Naive B cell (primary cell): ENCODE data around the gene AXIN1. TPM values are rescaled to one million over a fixed set of nuclear protein-coding genes. Genes with fewer than 3 reads are reported as not detected.
A peak's percentile ranks its signal among the peaks of the same experiment; 100 is the strongest.

Experiments
- ATAC-seq, 2 donors: fragments of 150-1000 bp; cut with Tn5 transposase; 2 replicates each; pipeline ENCODE4 v1.10.0; 2021; ENCODE audit warnings: low read depth in 2 of 2, mild to moderate bottlenecking in 2 of 2, moderate library complexity in 2 of 2
- DNase-seq: peaks from one replicate; pipeline ENCODE4 v3.0.0; 2022
- H3K27ac Mint-ChIP-seq, 6 donors: one replicate each; pipeline ENCODE4 v1.8.0; 2020 to 2022; ENCODE audit warnings: mild to moderate bottlenecking in 6 of 6, mixed read lengths in 6 of 6, moderate library complexity in 5 of 6, inconsistent platforms in 2 of 6
- H3K27me3 Mint-ChIP-seq, 3 donors: one replicate each; pipeline ENCODE4 v1.8.0; 2021 to 2022; ENCODE audit warnings: mixed read lengths in 3 of 3, mild to moderate bottlenecking in 1 of 3
- H3K36me3 Mint-ChIP-seq, 2 donors: one replicate each; pipeline ENCODE4 v1.8.0; 2020 to 2022; ENCODE audit warnings: mixed read lengths in 2 of 2, inconsistent platforms in 1 of 2, mild to moderate bottlenecking in 1 of 2
- H3K4me1 Mint-ChIP-seq, 3 donors: one replicate each; pipeline ENCODE4 v1.8.0; 2020 to 2022; ENCODE audit warnings: mixed read lengths in 3 of 3, inconsistent platforms in 1 of 3, mild to moderate bottlenecking in 1 of 3, moderate library complexity in 1 of 3
- H3K4me3 Mint-ChIP-seq, 8 donors: one replicate each; pipeline ENCODE4 v1.8.0; 2020 to 2022; ENCODE audit warnings: mild to moderate bottlenecking in 8 of 8, mixed read lengths in 8 of 8, moderate library complexity in 8 of 8, inconsistent platforms in 2 of 8
- H3K9me3 Mint-ChIP-seq, 7 donors: one replicate each; pipeline ENCODE4 v1.8.0; 2020 to 2022; ENCODE audit warnings: mixed read lengths in 7 of 7, mild to moderate bottlenecking in 5 of 7, inconsistent platforms in 2 of 7, moderate library complexity in 1 of 7
- polyA plus RNA-seq, 6 donors: library from polyadenylated mRNA; unstranded; fragments of 300-500 nt; fragmentation: Illumina TruSeq; gene quantifications; one replicate each; pipeline ENCODE4 v1.2.3, GENCODE V29; 2021; ENCODE audit warnings: low read depth in 6 of 6

The AXIN1 gene
- polyA plus RNA-seq, result 1 to 10 TPM in 5 of 6 donors, under 1 TPM in 1; 0.93 to 2.7 (median 1.9) TPM

DNA sequence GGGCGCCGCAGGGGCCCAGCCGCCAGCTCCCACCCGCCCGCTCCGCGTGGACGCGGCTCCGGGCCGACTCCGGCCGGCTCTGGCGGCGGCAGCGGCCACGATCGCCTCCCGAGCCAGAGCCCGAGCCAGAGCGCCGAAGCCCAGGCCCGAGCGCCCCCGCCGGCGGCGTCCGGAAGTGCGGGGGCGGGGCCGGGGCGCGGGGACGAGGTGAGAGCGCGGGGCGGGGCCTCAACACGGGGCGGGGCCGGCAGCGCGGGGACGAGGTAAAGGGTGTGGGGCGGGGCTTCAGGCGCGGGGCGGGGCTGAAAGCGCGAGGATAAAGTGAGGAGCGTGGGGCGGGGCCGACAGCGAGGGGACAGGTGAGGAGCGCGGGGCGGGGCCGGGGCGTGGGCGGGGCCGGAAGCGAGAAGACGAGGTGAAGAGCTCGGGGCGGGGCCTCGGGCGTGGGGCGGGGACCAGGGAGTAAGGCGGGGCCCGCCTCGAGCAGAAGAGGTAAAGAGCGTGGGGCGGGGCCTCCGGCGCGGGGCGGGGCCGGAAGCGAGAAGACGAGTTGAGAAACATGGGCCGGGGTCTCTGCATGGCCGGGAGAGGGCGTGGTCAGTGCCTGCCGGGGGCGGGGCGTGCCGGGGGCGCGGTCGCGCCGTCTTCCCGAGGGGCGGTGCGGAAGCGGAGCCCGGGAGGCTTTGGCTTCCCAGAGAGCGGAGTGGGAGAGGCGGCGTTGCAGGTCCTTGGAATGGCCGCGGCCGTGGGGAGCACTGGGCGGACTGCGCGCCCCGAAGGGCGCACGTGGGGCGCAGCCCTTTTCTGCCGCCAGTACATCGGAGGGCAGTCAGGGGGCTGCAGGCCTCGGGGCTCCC lies at the start of gene AXIN1:
Gene AXIN1 (minus strand): TSS at position 177 of the 857 bp plus-strand sequence. CDS start 5,698 bp downstream, outside the sequence.
- Mint-ChIP-seq H3K9me3 (no peaks in the 10 kb centered on the region), H3K36me3 (peaks cover 0 to 5% of the 10 kb centered on the region in 2 donors), H3K4me1 (peaks cover 21 to 33% (median 25%) of the 10 kb centered on the region in 3 donors), H3K27me3 (no peaks in the 10 kb centered on the region), H3K4me3 (peak within 1 kb of the TSS; percentile 79 to 97 (median 92)), H3K27ac (peak within 1 kb of the TSS; percentile 57 to 97 (median 82))
- DNase-seq (peak; percentile 98), ATAC-seq (peak; percentile 75 to 79)

DNA sequence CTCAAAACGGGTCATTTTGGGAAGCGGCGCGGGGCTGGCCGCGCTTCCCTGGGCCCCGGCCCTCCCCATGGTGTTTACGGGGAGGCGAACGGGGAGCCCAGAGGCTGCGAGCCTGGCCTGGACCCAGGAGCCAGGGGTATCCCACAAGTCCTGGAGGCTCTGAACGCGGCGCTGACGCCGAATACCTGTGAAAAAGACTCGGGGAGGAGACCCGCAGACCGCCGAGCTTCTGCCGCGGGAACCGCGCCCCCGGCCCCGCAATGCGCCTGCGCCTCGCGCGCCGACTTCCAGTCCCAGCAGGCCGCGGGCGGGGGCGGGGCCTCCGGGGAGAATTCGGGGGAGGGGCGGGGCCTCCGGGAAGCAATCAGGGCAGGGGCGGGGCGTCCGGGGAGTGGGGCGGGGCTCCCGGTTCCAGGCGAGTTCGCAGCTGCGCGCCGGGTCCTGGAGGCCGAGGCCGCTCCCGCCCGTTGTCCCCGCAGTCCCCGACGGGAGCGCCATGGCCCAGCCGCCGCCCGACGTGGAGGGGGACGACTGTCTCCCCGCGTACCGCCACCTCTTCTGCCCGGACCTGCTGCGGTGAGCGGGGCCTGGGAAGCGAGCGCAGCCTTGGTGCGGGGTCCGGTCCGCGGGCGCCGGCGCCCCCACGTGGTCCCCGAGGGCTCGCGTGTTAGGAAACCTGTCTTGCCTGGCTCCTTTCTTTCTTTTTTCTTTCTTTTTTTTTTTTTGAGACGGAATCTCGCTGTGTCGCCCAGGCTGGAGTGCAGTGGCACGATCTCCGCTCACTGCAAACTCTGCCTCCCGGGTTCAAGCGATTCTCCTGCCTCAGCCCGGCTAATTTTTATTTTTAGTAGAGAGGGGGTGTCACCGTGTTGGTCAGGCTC lies 49.2 kb upstream of the AXIN1 start, which contains the start of gene DECR2:
Gene DECR2 (plus strand): TSS at position 418 of the 881 bp plus-strand sequence. CDS start 79 bp downstream, at position 497.
- Mint-ChIP-seq H3K36me3 (no peaks in the 10 kb centered on the region), H3K9me3 (no peaks in the 10 kb centered on the region), H3K27ac (peak within 1 kb of the TSS; percentile 94 to 99 (median 99)), H3K4me1 (peaks cover 12 to 20% (median 14%) of the 10 kb centered on the region in 3 donors), H3K4me3 (peak within 1 kb of the TSS; percentile 82 to 98 (median 97)), H3K27me3 (no peaks in the 10 kb centered on the region)
- peak; percentile 59 to 75 for ATAC-seq
- peak; percentile 92 for DNase-seq

DNA sequence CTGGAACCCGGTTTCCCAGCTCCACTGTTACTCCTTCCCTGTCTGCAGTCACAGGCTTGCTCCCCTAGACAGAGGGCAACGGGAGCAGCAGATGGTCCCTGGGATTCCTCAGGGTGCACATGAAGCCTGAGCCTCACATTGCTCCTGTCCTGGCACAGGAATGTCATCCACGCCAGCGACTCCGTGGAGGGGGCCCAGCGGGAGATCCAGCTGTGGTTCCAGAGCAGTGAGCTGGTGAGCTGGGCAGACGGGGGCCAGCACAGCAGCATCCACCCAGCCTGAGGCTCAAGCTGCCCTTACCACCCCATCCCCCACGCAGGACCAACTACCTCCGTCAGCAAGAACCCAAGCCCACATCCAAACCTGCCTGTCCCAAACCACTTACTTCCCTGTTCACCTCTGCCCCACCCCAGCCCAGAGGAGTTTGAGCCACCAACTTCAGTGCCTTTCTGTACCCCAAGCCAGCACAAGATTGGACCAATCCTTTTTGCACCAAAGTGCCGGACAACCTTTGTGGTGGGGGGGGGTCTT lies 47.6 kb upstream of the AXIN1 start:
- H3K9me3 Mint-ChIP-seq, result no peaks in the 10 kb centered on the region
- peak overlapping the region; percentile 82 to 98 (median 97) for H3K4me3 Mint-ChIP-seq
- DNase-seq, result no peak
- H3K4me1 Mint-ChIP-seq, result peaks cover 21 to 35% (median 22%) of the 10 kb centered on the region in 3 donors
- peak overlapping the region; percentile 94 to 99 (median 99) for H3K27ac Mint-ChIP-seq
- no peaks in the 10 kb centered on the region for H3K36me3 Mint-ChIP-seq
- no peaks in the 10 kb centered on the region for H3K27me3 Mint-ChIP-seq
- peak in 1 of 2 donors; percentile 12 for ATAC-seq

DNA sequence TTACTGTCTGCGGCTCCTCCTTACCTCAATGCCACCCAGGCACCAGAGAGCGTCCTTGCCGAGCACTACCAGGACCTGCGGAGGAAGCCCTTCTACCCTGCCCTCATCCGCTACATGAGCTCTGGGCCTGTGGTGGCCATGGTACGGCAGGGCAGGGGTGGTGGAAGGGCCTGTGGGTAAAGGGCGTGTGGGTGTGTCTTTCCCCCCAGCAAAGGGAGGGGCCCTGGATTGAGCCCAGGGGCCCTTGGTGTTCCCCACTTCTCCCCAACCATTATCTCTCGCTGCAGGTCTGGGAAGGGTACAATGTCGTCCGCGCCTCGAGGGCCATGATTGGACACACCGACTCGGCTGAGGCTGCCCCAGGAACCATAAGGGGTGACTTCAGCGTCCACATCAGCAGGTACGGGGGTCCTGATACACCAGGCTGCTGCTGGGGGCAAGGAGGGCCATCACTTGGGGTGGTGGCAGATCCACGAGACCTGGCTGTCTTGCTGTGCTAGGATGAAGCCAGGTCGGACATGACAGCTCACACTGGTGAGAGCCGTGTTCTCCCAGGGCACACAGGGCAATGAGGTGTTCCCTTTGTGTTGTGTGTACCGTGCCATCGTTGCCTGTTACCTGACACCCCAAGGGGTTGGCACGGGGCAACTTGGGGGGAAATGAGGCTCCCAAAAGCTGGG lies 47.0 kb upstream of the AXIN1 start:
- Mint-ChIP-seq H3K9me3 (no peaks in the 10 kb centered on the region), H3K4me3 (peak overlapping the region in 6 of 8 donors; percentile 44 to 98 (median 74)), H3K36me3 (no peaks in the 10 kb centered on the region), H3K4me1 (peaks cover 21 to 41% (median 22%) of the 10 kb centered on the region in 3 donors), H3K27ac (peak overlapping the region in 5 of 6 donors; percentile 30 to 99 (median 94)), H3K27me3 (no peaks in the 10 kb centered on the region)
- ATAC-seq, result no peak
- no peak for DNase-seq

DNA sequence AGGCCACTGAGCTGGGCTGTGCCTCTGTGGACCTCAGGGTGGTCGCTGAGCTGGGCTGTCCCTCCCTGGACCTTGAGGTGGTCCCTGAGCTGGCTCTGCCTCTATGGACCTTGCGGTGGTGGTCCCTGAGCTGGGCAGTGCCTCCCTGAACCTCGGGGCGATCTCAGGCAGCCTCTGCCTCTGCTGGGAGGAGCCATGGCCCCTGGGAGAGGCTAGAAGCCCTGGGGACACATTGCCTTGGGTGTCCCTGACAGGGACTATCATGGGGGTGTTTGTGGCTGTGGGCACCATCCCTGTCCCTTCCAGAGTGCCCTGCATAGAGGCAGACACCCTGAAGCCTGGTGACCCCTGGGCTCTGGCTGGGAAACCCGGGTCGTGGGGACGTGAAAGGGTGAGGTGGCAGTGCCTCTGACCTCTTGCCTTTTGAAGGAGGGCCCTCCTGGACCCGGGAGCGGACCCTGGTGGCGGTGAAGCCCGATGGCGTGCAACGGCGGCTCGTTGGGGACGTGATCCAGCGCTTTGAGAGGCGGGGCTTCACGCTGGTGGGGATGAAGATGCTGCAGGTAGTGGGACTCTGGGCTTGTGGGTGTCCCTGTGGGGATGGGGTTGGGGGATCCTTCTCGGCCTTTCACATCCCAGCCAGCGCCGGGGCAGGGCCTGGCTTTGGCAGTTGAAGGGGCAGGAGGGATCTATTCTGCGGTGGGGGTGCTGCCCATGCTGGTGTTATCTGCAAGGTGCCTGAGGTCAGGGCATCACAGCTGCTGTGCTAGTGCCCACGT lies 46.2 kb upstream of the AXIN1 start:
- no peaks in the 10 kb centered on the region for H3K36me3 Mint-ChIP-seq
- H3K27ac Mint-ChIP-seq, result peak overlapping the region in 5 of 6 donors; percentile 30 to 94 (median 68)
- DNase-seq (no peak), ATAC-seq (no peak)
- H3K4me1 Mint-ChIP-seq, result peaks cover 21 to 44% (median 22%) of the 10 kb centered on the region in 3 donors
- no peaks in the 10 kb centered on the region for H3K9me3 Mint-ChIP-seq
- no peaks in the 10 kb centered on the region for H3K27me3 Mint-ChIP-seq
- peak overlapping the region; percentile 69 to 98 (median 84) for H3K4me3 Mint-ChIP-seq

DNA sequence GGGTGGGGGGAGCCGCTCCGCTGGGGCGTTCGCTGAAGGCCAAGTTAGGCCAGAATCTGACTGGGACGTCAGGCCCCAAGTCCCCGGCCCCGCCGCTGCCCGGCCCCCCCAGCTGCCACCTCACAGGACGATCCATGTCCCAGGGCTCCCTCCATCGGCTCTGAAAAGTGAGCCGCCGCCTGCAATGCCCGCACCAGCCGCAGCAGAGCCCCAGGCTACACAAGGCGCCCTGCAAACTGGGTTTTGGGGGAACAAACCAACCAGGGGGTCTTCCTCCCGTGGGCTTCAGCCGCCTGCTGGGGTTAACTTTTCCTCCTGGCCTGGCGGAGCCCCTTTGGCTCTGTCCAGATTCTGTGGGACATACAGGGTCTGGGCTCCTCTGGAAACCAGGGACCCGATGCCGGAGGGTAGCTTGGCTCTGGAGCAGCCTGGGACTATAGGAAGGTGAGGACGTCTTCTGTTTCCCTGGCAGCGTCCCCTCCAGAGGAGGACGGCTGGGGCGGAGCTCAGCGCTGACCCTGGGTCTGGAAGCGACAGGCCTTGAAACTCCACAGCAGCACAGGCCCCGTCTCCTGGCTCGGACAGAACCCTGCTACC lies 45.3 kb upstream of the AXIN1 start:
- no peaks in the 10 kb centered on the region for H3K36me3 Mint-ChIP-seq
- no peaks in the 10 kb centered on the region for H3K9me3 Mint-ChIP-seq
- peak overlapping the region; percentile 69 to 96 (median 80) for H3K4me3 Mint-ChIP-seq
- peaks cover 21 to 44% (median 22%) of the 10 kb centered on the region in 3 donors for H3K4me1 Mint-ChIP-seq
- peak; percentile 25 for DNase-seq
- ATAC-seq, result no peak
- no peaks in the 10 kb centered on the region for H3K27me3 Mint-ChIP-seq
- H3K27ac Mint-ChIP-seq, result peak overlapping the region in 3 of 6 donors; percentile 84 to 94 (median 89)

DNA sequence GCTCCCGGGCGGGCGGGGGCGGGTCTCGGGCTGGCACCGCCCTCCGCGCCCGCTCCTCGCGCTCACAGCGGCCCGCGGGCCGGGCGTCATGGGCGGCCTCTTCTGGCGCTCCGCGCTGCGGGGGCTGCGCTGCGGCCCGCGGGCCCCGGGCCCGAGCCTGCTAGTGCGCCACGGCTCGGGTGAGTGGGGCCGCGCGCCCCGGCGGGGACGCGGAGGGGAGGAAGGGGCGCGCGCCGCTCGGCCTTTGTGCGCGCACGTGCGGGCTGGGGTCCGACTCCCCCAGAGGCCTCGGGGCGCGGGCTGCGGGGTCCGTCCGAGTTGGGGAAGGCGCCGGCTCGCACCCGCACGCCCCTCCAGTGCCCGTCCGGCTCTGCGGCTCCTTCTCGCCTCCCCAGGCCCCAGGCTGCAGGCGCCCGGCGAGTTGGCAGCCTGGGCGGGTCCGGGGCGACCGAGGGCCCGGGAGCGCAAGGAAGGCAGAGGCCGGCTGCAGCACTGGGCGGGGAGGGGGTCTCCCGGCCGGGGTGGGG lies 44.7 kb upstream of the AXIN1 start, which contains the start of gene NME4:
Gene NME4 (plus strand): TSS at position 65 of the 527 bp plus-strand sequence. CDS start 24 bp downstream, at position 89.
- Mint-ChIP-seq H3K4me1 (peaks cover 21 to 44% (median 22%) of the 10 kb centered on the region in 3 donors), H3K27ac (peak within 1 kb of the TSS; percentile 1 to 95 (median 92)), H3K9me3 (no peaks in the 10 kb centered on the region), H3K4me3 (peak within 1 kb of the TSS; percentile 82 to 96 (median 92)), H3K27me3 (no peaks in the 10 kb centered on the region), H3K36me3 (no peaks in the 10 kb centered on the region)
- peak; percentile 25 for DNase-seq
- no peak for ATAC-seq

GRCh38 chr16:396605-397004 lies 44.1 kb upstream of the AXIN1 start:
- H3K4me1 Mint-ChIP-seq, result peaks cover 21 to 43% (median 22%) of the 10 kb centered on the region in 3 donors
- no peaks in the 10 kb centered on the region for H3K27me3 Mint-ChIP-seq
- no peaks in the 10 kb centered on the region for H3K36me3 Mint-ChIP-seq
- H3K4me3 Mint-ChIP-seq, result peak overlapping the region; percentile 82 to 95 (median 91)
- ATAC-seq (no peak), DNase-seq (no peak)
- peak overlapping the region in 5 of 6 donors; percentile 1 to 95 (median 87) for H3K27ac Mint-ChIP-seq
- no peaks in the 10 kb centered on the region for H3K9me3 Mint-ChIP-seq

GRCh38 chr16:396199-396598 lies 43.7 kb upstream of the AXIN1 start:
- Mint-ChIP-seq H3K4me1 (peaks cover 21 to 43% (median 22%) of the 10 kb centered on the region in 3 donors), H3K27me3 (no peaks in the 10 kb centered on the region), H3K27ac (peak overlapping the region in 5 of 6 donors; percentile 1 to 95 (median 87)), H3K9me3 (no peaks in the 10 kb centered on the region), H3K4me3 (peak overlapping the region; percentile 82 to 95 (median 91)), H3K36me3 (no peaks in the 10 kb centered on the region)
- ATAC-seq (no peak), DNase-seq (no peak)

DNA sequence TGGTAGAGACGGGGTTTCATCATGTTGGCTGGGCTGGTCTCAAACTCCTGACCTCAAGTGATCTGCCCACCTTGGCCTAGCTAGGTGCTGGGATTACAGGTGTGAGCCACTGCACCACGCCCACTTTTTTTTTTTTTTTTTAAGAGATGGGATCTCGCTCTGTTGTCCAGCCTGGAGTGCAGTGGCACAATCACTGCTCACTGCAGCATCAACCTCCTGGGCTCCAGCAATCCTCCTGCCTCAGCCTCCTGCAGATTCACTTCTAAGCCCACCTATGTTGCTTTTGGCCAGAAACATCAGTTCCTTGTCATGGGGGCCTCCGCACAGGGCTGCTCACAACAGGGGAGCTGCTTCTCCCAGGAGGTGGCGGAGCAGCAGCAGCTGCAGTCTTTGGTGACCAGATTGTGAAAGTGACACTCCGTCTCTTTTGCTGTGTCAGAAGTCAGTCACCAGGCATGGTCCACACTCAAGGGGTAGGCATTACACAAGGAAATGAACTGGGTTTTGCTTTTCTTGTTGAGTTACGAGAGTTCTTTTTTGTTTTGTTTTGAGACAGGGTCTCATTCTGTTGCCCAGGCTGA lies 40.0 kb upstream of the AXIN1 start:
- no peak for ATAC-seq
- Mint-ChIP-seq H3K4me1 (peaks cover 9 to 28% (median 12%) of the 10 kb centered on the region in 3 donors), H3K27me3 (no peaks in the 10 kb centered on the region)

DNA sequence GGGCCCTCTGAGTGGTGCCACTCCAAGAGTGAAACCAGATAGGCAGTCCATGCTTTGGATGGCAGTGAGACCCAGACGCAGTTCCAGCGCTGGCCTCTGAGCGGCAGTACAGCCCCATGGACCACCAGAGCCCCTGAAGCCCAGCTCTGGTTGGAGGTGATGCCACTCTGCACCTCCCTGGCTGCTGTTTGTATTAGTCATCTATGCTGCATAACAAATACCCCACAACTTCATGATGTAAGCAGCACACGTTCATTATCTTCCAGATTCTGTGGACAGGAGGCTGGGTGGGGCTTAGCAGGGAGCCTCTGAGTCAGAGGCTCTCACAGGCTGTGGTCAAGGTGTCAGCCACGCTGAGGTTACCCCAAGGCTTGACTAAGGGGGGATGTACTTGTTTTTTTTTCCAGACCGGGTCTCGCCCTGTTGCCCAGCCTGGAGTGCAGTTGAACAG lies 39.4 kb upstream of the AXIN1 start:
- Mint-ChIP-seq H3K36me3 (no peaks in the 10 kb centered on the region), H3K4me3 (peak overlapping the region in 2 of 8 donors; percentile 39 to 56), H3K4me1 (peaks cover 9 to 28% (median 11%) of the 10 kb centered on the region in 3 donors), H3K9me3 (no peaks in the 10 kb centered on the region), H3K27me3 (no peaks in the 10 kb centered on the region), H3K27ac (no peak overlapping the region)
- ATAC-seq (peak; percentile 79 to 87), DNase-seq (peak; percentile 68)

More for the DNA sequence above, 40.0 kb upstream of the AXIN1 start:
- H3K4me3 Mint-ChIP-seq, result peak overlapping the region in 1 of 8 donors; percentile 21
- H3K9me3 Mint-ChIP-seq, result no peaks in the 10 kb centered on the region
- H3K27ac Mint-ChIP-seq, result no peak overlapping the region
- H3K36me3 Mint-ChIP-seq, result no peaks in the 10 kb centered on the region
- no peak for DNase-seq
